SJSA1 (cell line): ENCODE results near the gene CNOT3. TPM values are rescaled to one million over a fixed set of nuclear protein-coding genes. Genes with fewer than 3 reads are reported as not detected.

Source experiments
- DNase-seq, 2 experiments: peaks; one replicate each; pipeline ENCODE4 v3.0.0-alpha.2; 2015 to 2020; ENCODE audit warnings: low spot score in 2 of 2, low read depth in 1 of 2
- H3K27ac ChIP-seq: fragments of 250-450 bp; sonication (Bioruptor Pico); 2 replicates; pipeline ENCODE4 v1.5.1; 2020; ENCODE audit warnings: mild to moderate bottlenecking, moderate library complexity
- H3K27me3 ChIP-seq: fragments of 250-450 bp; sonication (Bioruptor Pico); replicated peaks from 2 replicates; pipeline ENCODE4 v1.5.1; 2020; ENCODE audit warnings: mild to moderate bottlenecking, moderate library complexity
- H3K36me3 ChIP-seq: fragments of 250-450 bp; sonication (Bioruptor Pico); 2 replicates; pipeline ENCODE4 v1.5.1; 2020; ENCODE audit warnings: mild to moderate bottlenecking
- H3K4me1 ChIP-seq: fragments of 250-450 bp; sonication (Bioruptor Pico); replicated peaks from 2 replicates; pipeline ENCODE4 v1.6.1; 2021; ENCODE audit warnings: mild to moderate bottlenecking
- H3K4me3 ChIP-seq: fragments of 250-450 bp; sonication (Bioruptor Pico); 2 replicates; pipeline ENCODE4 v1.5.1; 2020; ENCODE audit warnings: mild to moderate bottlenecking
- H3K9me3 ChIP-seq: fragments of 250-450 bp; sonication (Bioruptor Pico); replicated peaks from 2 replicates; pipeline ENCODE4 v1.5.1; 2020; ENCODE audit warnings: mild to moderate bottlenecking
- total RNA-seq: library from RNA; depleted of rRNA; stranded (reverse); fragments of >200 nt; shearing (Covaris generic); gene quantifications from 2 replicates; pipeline ENCODE4 v1.2.3, GENCODE V29; 2014

Gene CNOT3
- total RNA-seq, 1 experiment from 2014 or later, result 13.9 TPM

GRCh38 chr19:54107876-54108490, 29.6 kb upstream of the CNOT3 start:
- no peak for DNase-seq
- Histone ChIP-seq H3K4me1 (no peaks in the 10 kb centered on the region), H3K4me3 (no peak overlapping the region), H3K36me3 (peaks cover 61% of the 10 kb centered on the region), H3K9me3 (no peaks in the 10 kb centered on the region), H3K27me3 (no peaks in the 10 kb centered on the region), H3K27ac (no peak overlapping the region)

- H3K4me1 ChIP-seq, result no peaks in the 10 kb centered on the region
- no peak for DNase-seq
- peaks cover 61% of the 10 kb centered on the region for H3K36me3 ChIP-seq
- H3K27me3 ChIP-seq, result no peaks in the 10 kb centered on the region
- H3K9me3 ChIP-seq, result no peaks in the 10 kb centered on the region
- H3K4me3 ChIP-seq, result no peak overlapping the region
- H3K27ac ChIP-seq, result no peak overlapping the region
Measured at GRCh38 chr19:54108496-54108895, 29.1 kb upstream of the CNOT3 start.

DNA sequence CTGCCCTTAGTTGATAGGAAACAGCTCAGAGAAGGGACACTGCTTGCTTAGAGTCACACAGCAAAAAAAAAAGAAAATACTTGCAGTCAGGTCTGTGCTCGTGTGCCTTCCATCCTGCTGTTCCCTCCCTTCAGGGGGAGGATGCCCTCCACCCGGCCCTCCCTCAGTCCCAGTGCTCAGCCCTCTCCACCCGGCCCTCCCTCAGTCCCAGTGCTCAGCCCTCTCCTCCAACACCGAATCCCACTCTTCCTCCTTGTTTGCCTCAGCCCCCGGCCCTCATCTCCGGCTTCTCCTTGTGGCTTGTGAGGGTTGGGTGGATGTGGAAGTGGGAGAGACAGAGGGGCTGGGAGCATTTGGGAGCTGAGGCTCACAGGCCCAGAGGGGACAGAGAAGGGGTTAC, 27.9 kb upstream of the CNOT3 start:
- peaks cover 61% of the 10 kb centered on the region for H3K36me3 ChIP-seq
- H3K27me3 ChIP-seq, result no peaks in the 10 kb centered on the region
- H3K4me3 ChIP-seq, result no peak overlapping the region
- no peak for DNase-seq
- no peak overlapping the region for H3K27ac ChIP-seq
- no peaks in the 10 kb centered on the region for H3K9me3 ChIP-seq
- H3K4me1 ChIP-seq, result peaks cover 3% of the 10 kb centered on the region; the same call in 1 of the 2 replicates

- Histone ChIP-seq H3K36me3 (peaks cover 21% of the 10 kb centered on the region), H3K9me3 (no peaks in the 10 kb centered on the region), H3K27ac (no peak overlapping the region), H3K27me3 (no peaks in the 10 kb centered on the region), H3K4me3 (peak overlapping the region; percentile 54), H3K4me1 (peaks cover 9% of the 10 kb centered on the region)
- no peak for DNase-seq
Measured at GRCh38 chr19:54114340-54115108, 23.0 kb upstream of the CNOT3 start.

DNA sequence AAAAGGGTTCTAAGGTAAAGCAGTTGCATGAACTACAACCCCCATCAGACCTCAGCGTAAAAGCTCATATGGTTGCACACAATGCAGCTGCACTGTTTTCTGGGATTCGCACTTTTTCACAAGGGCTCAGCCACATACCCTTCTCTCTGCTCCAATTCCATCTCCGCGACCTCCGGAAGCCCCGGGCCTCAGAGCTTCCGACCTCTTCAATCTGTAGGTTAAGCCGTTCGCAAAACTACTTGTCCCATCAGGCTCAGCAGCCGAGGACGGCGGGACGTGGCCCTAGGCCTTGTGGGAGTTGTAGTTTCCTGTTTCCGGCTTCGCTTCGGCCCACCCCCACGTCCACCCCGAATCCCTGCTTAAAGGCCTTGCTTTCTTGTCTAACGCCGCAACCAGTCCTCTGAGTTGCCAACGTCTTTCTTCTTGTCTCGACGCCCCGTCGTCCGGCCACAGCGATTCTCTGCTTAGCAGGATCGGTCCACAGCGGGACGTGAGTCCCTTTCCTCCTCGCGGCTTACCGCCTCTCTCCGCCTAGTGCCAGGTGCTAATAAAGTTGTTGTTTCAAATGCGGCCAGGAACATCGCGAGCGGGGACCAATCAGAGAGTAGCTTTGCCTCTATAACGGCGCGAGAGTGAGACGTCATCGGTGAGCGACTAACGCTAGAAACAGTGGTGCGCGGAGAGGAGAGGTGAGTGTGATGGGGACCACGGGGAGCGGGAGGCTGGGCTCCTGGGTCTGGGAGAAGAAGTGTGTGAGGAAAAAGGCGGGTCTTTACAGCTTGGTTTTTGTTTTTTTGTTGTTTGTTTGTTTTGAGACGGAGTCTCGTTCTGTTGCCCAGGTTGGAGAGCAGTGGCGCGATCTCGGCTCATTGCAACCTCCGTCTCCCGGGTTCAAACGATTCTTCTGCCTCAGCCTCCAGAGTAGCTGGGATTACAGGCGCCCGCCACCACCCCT, 22.2 kb upstream of the CNOT3 start, which contains the start of the genes PRPF31 and TFPT:
TSS of gene PRPF31 (plus strand) at position 646 of the 955 bp plus-strand sequence. CDS start 2,525 bp downstream, outside the sequence.
TSS of gene TFPT (minus strand) at position 549 of the 955 bp plus-strand sequence. CDS start at position 161, 388 bp downstream.
- H3K9me3 ChIP-seq, result no peaks in the 10 kb centered on the region
- H3K4me1 ChIP-seq, result peaks cover 9% of the 10 kb centered on the region
- peaks cover 20% of the 10 kb centered on the region for H3K36me3 ChIP-seq
- no peaks in the 10 kb centered on the region for H3K27me3 ChIP-seq
- H3K4me3 ChIP-seq, result peak within 1 kb of the TSS; percentile 54
- peak within 1 kb of the TSS; percentile 56 for H3K27ac ChIP-seq
- DNase-seq, result peak; percentile 96 to 99

GRCh38 chr19:54121259-54121658, 16.3 kb upstream of the CNOT3 start:
- Histone ChIP-seq H3K4me1 (peaks cover 5% of the 10 kb centered on the region), H3K4me3 (no peak overlapping the region), H3K27me3 (no peaks in the 10 kb centered on the region), H3K27ac (no peak overlapping the region), H3K9me3 (no peaks in the 10 kb centered on the region), H3K36me3 (peaks cover 64% of the 10 kb centered on the region)
- no peak for DNase-seq

DNA sequence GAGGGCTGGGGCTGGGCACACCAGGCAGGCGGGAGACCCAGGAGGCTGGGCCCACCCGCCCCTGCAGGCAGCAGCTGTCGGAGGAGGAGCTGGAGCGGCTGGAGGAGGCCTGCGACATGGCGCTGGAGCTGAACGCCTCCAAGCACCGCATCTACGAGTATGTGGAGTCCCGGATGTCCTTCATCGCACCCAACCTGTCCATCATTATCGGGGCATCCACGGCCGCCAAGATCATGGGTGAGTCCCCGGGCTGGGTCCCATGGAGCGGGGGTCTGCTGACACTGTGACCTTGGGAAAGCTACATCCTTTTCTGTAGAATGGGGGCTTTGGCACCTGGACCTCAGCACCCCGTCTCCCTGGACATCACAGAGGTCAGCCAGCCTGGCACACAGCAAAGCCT, 13.9 kb upstream of the CNOT3 start:
- no peaks in the 10 kb centered on the region for H3K4me1 ChIP-seq
- H3K36me3 ChIP-seq, result peaks cover 85% of the 10 kb centered on the region
- no peak for DNase-seq
- no peaks in the 10 kb centered on the region for H3K27me3 ChIP-seq
- H3K9me3 ChIP-seq, result no peaks in the 10 kb centered on the region
- H3K27ac ChIP-seq, result no peak overlapping the region
- no peak overlapping the region for H3K4me3 ChIP-seq

- Histone ChIP-seq H3K27me3 (no peaks in the 10 kb centered on the region), H3K4me3 (no peak overlapping the region), H3K36me3 (peaks cover 91% of the 10 kb centered on the region), H3K4me1 (no peaks in the 10 kb centered on the region), H3K27ac (no peak overlapping the region), H3K9me3 (no peaks in the 10 kb centered on the region)
- no peak for DNase-seq
Measured at GRCh38 chr19:54124393-54124792, 13.2 kb upstream of the CNOT3 start.

DNA sequence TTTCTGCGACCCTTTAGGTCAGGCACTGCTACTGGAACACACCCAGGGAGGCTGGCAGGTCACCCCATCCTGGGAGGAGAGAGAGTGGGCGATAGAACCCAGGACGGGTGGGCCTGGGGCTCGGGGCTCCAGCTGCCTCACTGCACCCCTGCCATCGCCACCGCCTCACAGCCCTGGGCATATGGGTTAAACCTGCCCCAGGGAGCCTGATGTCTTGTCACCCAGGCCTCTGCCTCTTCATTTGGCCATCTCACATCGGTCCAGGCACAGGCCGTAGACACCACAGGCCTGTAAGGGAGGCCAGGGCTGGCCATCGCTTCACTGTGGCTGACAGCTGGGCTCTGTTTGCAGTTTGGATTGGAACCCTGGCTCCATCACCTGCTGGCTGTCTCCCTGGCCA, 11.8 kb upstream of the CNOT3 start:
- Histone ChIP-seq H3K4me3 (no peak overlapping the region), H3K27me3 (no peaks in the 10 kb centered on the region), H3K36me3 (peaks cover 84% of the 10 kb centered on the region)

GRCh38 chr19:54127688-54128440, 9.7 kb upstream of the CNOT3 start:
- Histone ChIP-seq H3K27me3 (no peaks in the 10 kb centered on the region), H3K4me3 (no peak overlapping the region), H3K9me3 (no peaks in the 10 kb centered on the region), H3K36me3 (peaks cover 76% of the 10 kb centered on the region), H3K27ac (no peak overlapping the region), H3K4me1 (no peaks in the 10 kb centered on the region)
- DNase-seq, result no peak

More for the DNA sequence above, 11.8 kb upstream of the CNOT3 start:
- no peak for DNase-seq
- H3K27ac ChIP-seq, result no peak overlapping the region
- H3K4me1 ChIP-seq, result no peaks in the 10 kb centered on the region
- H3K9me3 ChIP-seq, result no peaks in the 10 kb centered on the region

- no peaks in the 10 kb centered on the region for H3K4me1 ChIP-seq
- DNase-seq, result no peak
- no peaks in the 10 kb centered on the region for H3K27me3 ChIP-seq
- H3K9me3 ChIP-seq, result no peaks in the 10 kb centered on the region
- peaks cover 71% of the 10 kb centered on the region for H3K36me3 ChIP-seq
- no peak overlapping the region for H3K4me3 ChIP-seq
- no peak overlapping the region for H3K27ac ChIP-seq
Measured at GRCh38 chr19:54128441-54128725, 9.2 kb upstream of the CNOT3 start.

DNA sequence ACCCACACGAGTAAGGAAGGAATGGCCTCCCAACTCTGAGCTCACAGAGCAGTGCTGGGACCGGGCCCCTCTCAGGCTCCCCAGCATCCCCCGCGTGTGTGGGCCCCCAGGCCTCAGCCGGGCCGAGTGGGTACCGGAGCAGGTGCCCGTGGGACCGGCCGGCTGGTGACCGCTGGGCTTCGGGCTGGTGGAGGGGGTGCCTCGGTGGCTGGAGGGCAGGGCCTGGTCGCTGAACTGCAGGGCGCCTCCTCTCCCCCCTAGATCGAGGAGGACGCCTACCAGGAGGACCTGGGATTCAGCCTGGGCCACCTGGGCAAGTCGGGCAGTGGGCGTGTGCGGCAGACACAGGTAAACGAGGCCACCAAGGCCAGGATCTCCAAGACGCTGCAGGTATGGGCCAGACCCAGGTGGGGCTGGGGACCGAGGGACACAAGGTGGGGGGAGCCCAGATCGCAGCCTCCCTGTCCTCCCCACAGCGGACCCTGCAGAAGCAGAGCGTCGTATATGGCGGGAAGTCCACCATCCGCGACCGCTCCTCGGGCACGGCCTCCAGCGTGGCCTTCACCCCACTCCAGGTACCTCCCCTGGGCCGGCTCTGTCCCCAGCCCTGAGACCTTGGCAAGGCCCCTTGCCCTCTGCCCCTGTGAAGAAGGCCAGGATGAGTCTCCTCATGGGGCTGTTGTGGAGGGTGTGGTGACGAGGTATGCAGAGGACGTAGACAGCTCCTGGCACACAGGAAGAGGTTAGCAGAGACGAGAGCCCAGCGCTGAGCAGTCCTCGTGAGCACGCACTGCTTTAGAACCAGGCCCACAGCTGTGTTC, 8.6 kb upstream of the CNOT3 start:
- Histone ChIP-seq H3K9me3 (no peaks in the 10 kb centered on the region), H3K4me3 (no peak overlapping the region), H3K4me1 (no peaks in the 10 kb centered on the region), H3K27me3 (no peaks in the 10 kb centered on the region), H3K27ac (no peak overlapping the region), H3K36me3 (peaks cover 65% of the 10 kb centered on the region)
- DNase-seq, result no peak
